Activated CD4-positive, alpha-beta T cell treated with anti-CD3 and anti-CD28 coated beads, Interleukin-2, amount 50 U/mL, for 24 hours (primary cell): ENCODE measurements around the gene PLCB1.
"Not testable (repeated sequence)": the region's sequence is repeated elsewhere in the genome, so short reads cannot be mapped to it uniquely, and the experiment has no call there.

Experiments
- DNase-seq, 2 donors: peaks; one replicate each; pipeline ENCODE4 v3.0.0-alpha.2; 2020; ENCODE audit warnings: low read depth in 1 of 2, low spot score in 1 of 2

Gene PLCB1

GRCh38 chr20:8803065-8803464 lies 671.0 kb downstream of the PLCB1 start:
- no peak for DNase-seq

- no peak for DNase-seq
Observed at GRCh38 chr20:8803941-8804340, 671.9 kb downstream of the PLCB1 start.

GRCh38 chr20:8805737-8806442 lies 673.8 kb downstream of the PLCB1 start:
- no peak for DNase-seq

- DNase-seq, result no peak
Observed at GRCh38 chr20:8807480-8808201, 675.6 kb downstream of the PLCB1 start.

- DNase-seq, result no peak
Observed at GRCh38 chr20:8808202-8808535, 676.1 kb downstream of the PLCB1 start.

GRCh38 chr20:8809107-8809953 lies 677.3 kb downstream of the PLCB1 start:
- DNase-seq, result no peak

- no peak for DNase-seq
Observed at GRCh38 chr20:8811801-8812594, 679.9 kb downstream of the PLCB1 start.

GRCh38 chr20:8812817-8813216 lies 680.8 kb downstream of the PLCB1 start:
- DNase-seq, result no peak

- no peak for DNase-seq
Observed at GRCh38 chr20:8815208-8815607, 683.1 kb downstream of the PLCB1 start.

GRCh38 chr20:8829256-8829655 lies 697.2 kb downstream of the PLCB1 start:
- DNase-seq, result no peak

- DNase-seq, result not testable (repeated sequence)
Observed at GRCh38 chr20:8834294-8834693, 702.2 kb downstream of the PLCB1 start.

GRCh38 chr20:8834851-8835250 lies 702.8 kb downstream of the PLCB1 start:
- no peak for DNase-seq

- DNase-seq, result no peak
Observed at GRCh38 chr20:8837396-8837795, 705.3 kb downstream of the PLCB1 start.

- DNase-seq, result no peak
Observed at GRCh38 chr20:8842525-8842924, 710.5 kb downstream of the PLCB1 start.

GRCh38 chr20:8844179-8844578 lies 712.1 kb downstream of the PLCB1 start:
- no peak for DNase-seq

- DNase-seq, result no peak
Observed at GRCh38 chr20:8849990-8850389, 717.9 kb downstream of the PLCB1 start.

GRCh38 chr20:8851446-8851845 lies 719.4 kb downstream of the PLCB1 start:
- no peak for DNase-seq

GRCh38 chr20:8851919-8852318 lies 719.9 kb downstream of the PLCB1 start:
- DNase-seq, result not testable (repeated sequence)

- DNase-seq, result not testable (repeated sequence)
Observed at GRCh38 chr20:8853211-8853610, 721.1 kb downstream of the PLCB1 start.

GRCh38 chr20:8853805-8854338 lies 721.8 kb downstream of the PLCB1 start:
- DNase-seq, result peak in 1 of 2 donors; percentile 1

GRCh38 chr20:8854571-8854970 lies 722.5 kb downstream of the PLCB1 start:
- DNase-seq, result no peak
